GM12874 (cell line): ENCODE results near the gene SIDT1.
A peak's percentile ranks its signal among the peaks of the same experiment; 100 is the strongest.

Source experiments
- TF ChIP-seq, protein P1 (sequence below): IDR thresholded peaks from 2 replicates; pipeline ENCODE4 v1.5.1; 2011; ENCODE audit warnings: low read depth, mild to moderate bottlenecking, control low read depth, low read length, moderate library complexity; ENCODE audit not compliant: insufficient read depth

SIDT1 gene

GRCh38 chr3:113545594-113545993 is 13.2 kb downstream of the SIDT1 start:
- TF ChIP-seq, protein P1, sequence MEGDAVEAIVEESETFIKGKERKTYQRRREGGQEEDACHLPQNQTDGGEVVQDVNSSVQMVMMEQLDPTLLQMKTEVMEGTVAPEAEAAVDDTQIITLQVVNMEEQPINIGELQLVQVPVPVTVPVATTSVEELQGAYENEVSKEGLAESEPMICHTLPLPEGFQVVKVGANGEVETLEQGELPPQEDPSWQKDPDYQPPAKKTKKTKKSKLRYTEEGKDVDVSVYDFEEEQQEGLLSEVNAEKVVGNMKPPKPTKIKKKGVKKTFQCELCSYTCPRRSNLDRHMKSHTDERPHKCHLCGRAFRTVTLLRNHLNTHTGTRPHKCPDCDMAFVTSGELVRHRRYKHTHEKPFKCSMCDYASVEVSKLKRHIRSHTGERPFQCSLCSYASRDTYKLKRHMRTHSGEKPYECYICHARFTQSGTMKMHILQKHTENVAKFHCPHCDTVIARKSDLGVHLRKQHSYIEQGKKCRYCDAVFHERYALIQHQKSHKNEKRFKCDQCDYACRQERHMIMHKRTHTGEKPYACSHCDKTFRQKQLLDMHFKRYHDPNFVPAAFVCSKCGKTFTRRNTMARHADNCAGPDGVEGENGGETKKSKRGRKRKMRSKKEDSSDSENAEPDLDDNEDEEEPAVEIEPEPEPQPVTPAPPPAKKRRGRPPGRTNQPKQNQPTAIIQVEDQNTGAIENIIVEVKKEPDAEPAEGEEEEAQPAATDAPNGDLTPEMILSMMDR: no peak

DNA sequence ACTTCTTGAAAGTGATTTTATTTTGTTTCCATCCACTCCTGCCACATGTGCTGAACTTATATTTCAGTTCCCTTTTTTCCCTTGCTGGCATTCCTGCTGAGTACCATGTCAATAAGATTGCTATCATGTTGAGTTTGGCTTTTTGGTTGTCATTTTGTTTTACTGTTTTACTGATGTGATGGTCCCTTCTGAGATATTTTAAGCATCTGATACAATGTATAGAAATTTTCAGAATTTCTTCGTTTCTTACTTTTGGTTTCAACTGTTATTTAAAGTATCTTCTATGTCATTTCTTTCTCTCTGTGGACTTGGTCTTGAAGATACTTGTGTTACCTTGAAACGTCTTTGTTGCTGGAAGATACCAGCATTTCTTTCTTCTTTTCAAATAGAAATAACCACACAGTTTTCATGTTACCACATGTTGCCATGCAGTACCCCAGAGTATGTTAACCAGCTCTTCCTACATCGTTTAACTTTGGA is 14.1 kb downstream of the SIDT1 start:
- TF ChIP-seq, protein P1: no peak

- TF ChIP-seq, protein P1: no peak
Observed at GRCh38 chr3:113548501-113548900, 16.1 kb downstream of the SIDT1 start.

- TF ChIP-seq, protein P1: no peak
Observed at GRCh38 chr3:113551820-113552219, 19.5 kb downstream of the SIDT1 start.

DNA sequence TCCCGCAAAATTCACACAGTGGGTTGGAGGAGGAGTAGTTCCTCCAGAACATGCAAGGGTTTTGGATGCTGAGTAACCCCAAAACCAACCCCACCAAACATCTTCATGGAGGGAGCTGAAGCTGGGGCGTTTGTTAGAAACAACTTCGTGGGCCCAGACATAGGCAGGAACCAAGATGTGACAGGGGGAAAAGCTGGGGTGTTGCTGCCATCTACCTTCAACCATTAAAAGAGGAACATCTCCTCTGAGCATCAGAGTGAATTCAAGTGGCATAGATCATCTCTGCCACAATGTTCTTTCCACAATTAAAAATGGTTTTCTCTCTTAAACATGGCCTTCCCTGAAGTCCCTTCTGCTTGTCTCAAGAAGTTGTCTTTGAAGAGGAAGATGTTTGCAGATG is 20.5 kb downstream of the SIDT1 start:
- TF ChIP-seq, protein P1: peak; percentile 16; the same call in 1 of the 2 replicates

- TF ChIP-seq, protein P1: no peak
Observed at GRCh38 chr3:113555138-113555537, 22.8 kb downstream of the SIDT1 start.

DNA sequence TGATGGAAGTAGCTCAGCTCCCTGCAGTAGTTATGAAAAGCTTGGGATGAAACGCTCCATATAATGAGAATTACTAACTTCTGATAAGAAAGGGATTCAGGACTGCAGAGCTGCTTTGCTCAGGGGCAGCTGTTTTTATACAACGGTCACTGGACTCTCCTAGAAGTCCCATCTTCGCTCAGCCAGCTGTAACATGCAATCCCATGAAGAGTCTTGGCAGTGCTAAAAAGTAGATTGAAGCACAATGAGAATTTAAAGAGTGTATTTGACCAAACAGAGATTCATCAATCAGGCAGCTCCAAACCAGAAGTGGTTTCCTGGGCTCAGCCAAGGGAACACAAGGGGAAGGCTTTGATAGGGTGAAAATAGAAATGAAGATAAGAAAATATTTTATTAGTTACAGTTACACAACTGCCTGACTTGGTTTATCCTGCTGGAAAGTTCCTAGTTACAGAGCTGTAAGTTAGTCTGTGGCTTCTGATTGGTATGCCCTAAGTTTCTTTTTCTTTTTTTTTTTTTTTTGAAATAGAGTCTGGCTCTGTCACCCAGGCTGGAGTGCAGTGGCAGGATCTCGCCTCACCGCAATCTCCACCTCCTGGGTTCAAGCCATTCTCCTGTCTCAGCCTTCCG is 24.1 kb downstream of the SIDT1 start:
- TF ChIP-seq, protein P1: no peak
